Measurements from ENCODE around the gene RNF5.
A peak's percentile ranks its signal among the peaks of the same experiment; 100 is the strongest.
"Not testable (repeated sequence)": the region's sequence is repeated elsewhere in the genome, so short reads cannot be mapped to it uniquely, and the experiment has no call there.

RNF5 gene

DNA sequence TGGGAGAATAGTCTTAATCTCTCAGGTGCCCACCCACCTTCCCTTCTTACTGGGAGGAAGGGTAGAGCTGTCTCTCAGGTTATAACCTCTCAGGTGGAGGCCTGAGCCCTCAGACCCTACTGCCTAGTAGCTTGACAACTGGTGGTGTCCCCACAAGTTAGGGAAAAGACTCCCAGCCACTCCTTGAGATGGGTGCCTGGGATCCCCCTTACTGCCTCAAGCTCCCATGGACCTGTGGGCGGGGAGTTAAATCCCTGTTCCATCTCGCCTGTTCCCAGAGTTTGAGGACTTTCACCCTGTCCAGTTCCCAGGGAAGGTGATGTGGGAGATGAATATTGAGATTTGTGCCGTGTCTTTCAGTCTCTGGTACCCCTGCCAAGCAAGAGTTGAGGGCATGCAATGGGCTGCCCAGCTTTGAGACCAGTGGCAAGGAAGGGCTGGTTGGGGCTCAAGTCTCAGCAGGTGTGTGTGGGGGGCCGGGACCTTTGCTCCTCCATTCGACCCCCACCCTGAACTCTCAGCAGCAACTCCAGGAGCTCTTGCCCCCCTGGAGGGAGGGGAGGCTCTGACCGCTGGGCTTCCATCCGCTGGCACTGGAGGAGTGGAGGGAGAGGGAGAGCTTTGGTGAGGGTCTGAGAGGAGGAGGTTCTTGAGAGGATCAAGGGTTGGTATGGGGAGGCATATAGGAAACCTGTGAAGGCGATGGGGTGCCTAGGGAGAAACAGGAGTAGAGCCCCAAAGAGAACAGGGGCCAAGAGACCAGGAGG is 12.9 kb downstream of the RNF5 start:
- no peak for DNase-seq

DNA sequence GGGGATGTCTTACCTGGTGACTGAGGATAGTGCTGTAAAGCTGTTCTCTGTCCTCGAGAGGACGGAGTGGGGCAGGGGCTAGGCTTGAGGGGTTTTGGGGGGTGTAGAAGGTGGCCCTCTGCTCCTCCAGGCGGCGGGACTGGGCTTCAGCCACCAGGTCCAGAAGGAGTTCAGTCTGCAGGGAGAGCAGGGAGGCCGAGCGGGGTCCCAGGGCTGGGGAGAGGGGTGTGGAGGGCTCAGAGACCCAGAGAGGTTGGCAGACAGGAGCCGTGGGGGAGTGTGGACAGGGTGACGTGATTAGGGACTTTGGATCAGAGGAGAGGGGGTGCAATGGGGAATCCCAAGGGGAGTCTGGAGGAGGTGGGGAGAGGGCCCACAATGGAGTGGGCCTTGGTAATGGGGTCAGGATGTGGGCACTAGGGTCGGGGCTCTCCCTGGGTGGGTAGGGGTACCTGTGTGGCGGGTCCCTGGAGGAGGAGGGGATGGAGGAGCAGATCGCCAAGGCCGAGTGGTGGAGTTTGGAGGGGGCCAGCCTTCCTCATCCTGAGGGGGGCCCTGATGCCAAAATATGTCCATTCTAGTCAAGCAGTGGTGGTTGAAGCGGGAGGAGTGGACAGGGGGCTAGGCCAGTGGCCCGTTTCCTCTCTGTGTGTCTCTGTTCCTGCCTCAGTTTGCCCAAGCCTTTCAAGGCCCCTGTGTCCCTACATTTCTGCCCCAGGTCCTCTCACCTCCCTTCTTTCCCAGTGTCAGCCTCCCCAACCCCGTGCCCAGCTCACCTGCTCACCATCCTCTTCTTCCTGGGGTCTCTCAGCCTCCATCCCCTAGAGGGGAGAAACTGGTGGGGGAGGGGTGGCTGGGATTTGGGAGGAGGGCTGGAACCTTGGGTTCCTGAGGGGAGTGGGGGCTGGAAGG is 13.7 kb downstream of the RNF5 start:
- no peak for DNase-seq

DNA sequence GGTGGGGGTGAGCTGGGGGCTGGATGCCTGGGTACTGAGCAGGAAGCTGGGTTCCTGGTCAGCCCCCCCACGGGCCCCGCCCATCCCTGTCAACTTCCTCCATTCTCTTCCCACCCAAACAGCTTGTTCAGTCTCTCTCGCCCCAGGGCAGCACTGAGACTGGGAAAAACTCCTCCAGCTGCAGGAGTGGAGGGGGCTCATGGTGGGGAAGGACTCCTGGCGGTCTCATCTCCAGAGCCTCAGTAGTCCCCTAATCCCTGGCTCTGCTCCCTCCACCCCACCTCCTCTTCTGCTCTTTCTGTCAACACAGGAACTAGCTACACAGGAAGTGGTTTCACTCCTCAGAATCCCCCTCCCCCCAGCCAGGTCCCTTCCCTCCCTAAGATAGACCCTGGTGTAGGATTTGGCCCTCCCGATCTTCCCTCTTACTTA is 14.4 kb downstream of the RNF5 start, which contains the start of gene GPSM3:
GPSM3 (minus strand) TSS at position 36 of the 432 bp plus-strand sequence. CDS start 130 bp downstream, outside the sequence.
- DNase-seq: no peak

DNA sequence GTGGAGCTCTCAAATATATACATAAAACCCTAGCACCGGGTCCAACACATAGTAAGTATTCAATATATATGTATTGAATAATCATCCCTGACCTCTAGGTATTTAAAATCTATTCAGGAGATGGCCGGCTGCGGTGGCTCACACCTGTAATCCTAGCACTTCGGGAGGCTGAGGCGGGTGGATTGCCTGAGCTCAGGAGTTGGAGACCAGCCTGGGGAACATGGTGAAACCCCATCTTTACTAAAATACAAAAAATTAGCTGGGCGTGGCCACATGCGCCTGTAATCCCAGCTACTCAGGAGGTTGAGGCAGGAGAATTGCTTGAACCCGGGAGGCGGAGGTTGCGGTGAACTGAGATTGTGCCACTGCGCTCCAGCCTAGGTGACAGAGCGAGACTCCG is 14.9 kb downstream of the RNF5 start:
- DNase-seq: not testable (repeated sequence)

GRCh38 chr6:32194388-32194787 is 16.2 kb downstream of the RNF5 start:
- DNase-seq: no peak

GRCh38 chr6:32194825-32195651 is 16.8 kb downstream of the RNF5 start:
- DNase-seq: no peak

GRCh38 chr6:32195652-32195901 is 17.4 kb downstream of the RNF5 start:
- peak; percentile 95 for DNase-seq

- DNase-seq: no peak
Observed at GRCh38 chr6:32195902-32196681, 17.9 kb downstream of the RNF5 start.

DNA sequence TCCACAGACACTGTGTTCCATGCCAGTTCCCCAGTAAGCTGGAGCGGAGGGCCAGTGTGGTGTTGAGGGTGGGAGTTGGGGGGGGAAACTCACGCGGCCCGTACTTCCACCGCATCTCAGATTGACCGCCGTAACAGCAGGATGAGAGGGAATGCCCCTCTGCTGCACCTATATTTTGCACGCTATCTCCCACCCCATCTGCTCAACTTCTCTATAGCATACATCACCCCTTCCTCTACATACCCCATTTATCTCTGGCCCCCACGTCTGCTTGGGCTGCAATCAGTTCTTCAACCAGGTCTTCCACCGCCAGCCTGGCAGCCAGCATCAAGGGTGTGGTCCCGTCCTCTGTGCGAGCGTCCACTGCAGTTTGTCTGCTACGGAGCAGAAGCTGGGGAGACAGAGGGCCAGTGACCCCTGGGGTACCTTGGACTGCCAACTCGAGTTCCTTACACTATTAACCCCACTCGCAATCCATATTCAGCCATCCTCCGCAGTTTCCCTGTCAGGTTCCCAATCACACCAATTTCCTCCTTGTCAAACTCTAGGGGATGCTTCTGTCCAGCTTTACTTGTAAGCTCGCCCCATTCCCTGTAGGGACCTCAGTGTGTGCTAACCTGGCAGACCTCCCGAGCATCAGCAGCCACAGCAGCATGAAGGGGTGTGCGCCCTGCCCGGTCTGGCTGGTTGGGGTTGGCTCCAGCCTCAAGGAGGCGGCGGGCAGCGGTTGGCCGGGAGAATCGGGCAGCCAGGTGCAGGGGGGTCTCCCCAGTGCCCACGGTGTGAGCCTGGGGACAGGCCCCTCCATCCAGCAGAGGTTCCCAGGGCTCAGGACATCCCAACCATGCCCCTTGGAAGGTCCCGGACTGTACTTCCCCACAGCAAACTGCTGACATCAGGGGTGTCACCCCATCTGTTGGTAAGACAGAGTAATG is 18.7 kb downstream of the RNF5 start:
- no peak for DNase-seq

- DNase-seq: no peak
Observed at GRCh38 chr6:32198345-32198696, 20.1 kb downstream of the RNF5 start.

DNA sequence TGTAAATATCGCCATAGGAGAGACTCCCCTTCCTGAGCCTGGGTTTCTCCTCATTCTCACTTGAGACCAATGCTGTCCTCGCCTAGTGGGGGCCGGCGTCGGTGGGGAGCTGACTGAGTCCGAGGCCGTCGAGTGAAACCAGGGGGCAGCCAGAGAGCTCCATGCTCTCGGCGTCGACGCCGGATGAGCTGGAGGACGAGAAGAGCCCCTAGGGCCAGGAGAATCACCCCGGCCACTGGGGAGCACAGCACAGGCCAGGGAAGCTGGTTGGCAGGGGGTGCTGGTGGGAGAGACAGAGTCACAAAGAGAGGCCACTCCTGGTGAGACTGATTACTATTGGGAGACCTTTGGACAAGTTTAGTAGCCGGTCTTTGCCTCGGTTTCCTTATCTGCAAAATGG is 20.7 kb downstream of the RNF5 start:
- no peak for DNase-seq

- DNase-seq: no peak
Observed at GRCh38 chr6:32200711-32201475, 22.7 kb downstream of the RNF5 start.

DNA sequence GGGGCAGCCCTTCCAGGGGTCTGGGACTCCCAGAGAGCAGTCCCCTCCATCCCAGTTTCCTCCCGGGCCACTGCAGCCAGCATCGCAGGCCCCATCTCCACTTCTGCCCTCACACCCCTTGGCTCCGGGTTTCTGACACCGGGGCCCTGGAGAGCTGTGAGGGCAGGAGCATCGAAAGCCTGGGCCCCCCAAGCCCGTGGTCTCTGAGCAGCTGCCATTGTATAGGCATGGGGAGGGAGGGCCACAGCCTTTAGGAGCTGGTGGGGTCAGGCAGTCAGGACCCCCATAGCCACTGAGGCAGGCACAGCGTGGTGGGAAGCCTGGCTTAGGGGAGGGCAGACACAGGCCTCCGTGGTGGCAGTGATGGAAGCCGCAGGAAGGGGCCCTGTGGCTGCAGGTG is 24.0 kb downstream of the RNF5 start:
- no peak for DNase-seq

DNA sequence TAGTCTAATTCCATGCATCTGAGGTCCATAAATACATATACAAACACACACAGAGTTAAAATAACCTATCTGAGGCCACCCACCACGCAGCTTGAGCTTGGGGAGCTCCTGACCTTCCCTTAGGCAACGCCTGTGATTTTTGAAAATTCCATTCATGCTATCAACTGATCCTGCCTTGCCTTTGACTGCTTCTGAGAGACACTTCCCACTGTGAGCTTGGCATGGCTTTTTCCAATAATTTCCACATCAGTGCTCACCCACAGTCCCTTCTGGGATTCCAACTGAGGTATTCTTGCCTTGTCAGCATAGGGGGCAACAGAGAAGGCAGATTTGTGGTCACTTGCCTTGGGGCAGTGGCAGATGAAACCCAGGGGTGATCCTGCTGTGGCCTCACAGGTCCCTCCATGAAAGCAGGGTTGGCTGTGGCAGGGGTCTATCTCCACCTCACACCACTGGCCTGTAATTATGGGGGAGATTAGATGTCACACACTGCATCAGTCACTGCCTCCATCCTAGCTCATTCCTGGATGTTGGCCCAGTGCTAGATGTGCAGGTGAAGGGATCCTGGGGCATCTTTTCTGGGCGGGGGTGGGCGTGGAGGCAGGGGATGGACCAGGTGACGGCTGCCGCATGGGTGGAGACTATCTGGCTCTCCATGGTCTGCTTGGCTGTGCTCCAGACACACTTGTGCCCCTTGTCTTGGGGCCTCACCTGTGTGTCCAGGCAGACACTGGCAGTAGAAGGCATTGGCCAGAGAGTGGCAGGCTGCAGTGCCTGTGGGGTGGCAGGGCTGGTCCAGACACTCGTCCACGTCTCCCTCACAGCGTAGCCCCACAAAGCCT is 25.4 kb downstream of the RNF5 start:
- no peak for DNase-seq

- DNase-seq: no peak
Observed at GRCh38 chr6:32204268-32204715, 26.1 kb downstream of the RNF5 start.

- no peak for DNase-seq
Observed at GRCh38 chr6:32208996-32209395, 30.8 kb downstream of the RNF5 start.

DNA sequence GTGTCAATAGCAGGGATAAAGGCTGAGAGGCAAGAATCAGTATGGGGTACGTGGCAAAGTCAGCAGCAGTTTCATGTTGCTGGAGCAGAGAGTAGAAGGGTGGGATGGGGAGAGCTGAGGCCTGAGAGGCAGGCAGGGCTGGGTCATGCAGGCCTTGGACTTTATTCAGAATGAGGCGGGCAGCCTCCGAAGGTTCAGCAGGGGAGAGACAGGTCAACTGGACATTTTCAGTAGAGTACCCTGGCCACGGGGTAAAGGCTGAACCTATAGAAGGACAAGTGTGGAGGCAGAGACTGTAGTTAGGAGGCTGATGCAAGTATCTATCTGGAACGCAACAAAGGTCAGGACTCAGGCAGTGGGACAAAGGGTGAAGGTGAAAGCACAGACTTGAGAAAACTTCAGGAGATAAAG is 32.0 kb downstream of the RNF5 start:
- no peak for DNase-seq

DNA sequence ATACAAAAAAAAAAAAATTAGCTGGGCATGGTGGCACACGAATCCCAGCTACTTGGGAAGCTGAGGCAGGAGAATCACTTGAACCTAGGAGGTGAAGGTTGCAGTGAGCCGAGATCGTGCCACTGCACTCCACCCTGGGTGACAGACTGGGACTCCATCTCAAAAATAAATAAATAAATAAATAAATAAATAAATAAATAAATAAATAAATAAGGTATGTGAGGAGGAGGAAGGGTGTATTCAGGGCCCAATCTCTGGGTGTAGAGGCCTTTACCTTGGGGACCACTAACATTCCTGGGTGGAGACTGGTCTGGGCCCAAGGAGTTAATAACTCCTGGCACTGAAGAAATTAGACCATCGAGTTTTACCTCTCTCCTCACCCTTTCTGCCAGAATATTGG is 33.2 kb downstream of the RNF5 start:
- DNase-seq: not testable (repeated sequence)

GRCh38 chr6:32212076-32212760 is 34.0 kb downstream of the RNF5 start:
- no peak for DNase-seq
